GM21825 (cell line): ENCODE results near the gene EXOC2.
A peak's percentile ranks its signal among the peaks of the same experiment; 100 is the strongest.
"Not testable (repeated sequence)": the region's sequence is repeated elsewhere in the genome, so short reads cannot be mapped to it uniquely, and the experiment has no call there.

ENCODE experiments used
- ATAC-seq: cut with Tn5 transposase; IDR thresholded peaks from one replicate; pipeline ENCODE4 v1.9.1; 2021; ENCODE audit warnings: mild to moderate bottlenecking, moderate library complexity; ENCODE audit not compliant: unreplicated experiment

Gene EXOC2

GRCh38 chr6:641225-641985 is 51.5 kb downstream of the EXOC2 start:
- ATAC-seq: no peak

GRCh38 chr6:636488-636887 is 56.5 kb downstream of the EXOC2 start:
- peak; percentile 78 for ATAC-seq

DNA sequence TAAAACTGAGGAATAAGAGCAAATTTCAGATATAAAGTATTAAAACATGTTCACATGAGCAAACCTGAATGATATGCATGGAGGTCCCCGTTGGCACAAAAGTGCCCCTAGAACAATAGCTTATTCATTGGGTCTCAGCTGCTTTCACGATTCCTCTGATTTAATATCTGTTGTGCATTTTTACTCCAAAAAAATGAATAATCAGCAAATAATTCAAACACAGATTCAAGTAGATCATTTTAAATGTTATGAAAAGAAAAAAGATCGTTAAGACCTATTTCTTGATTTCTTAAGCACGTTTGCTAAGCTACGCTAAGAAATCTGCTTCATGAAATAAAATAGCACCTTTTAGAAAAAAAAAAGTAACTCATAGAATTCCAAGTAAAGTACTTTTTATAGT is 57.7 kb downstream of the EXOC2 start:
- no peak for ATAC-seq

DNA sequence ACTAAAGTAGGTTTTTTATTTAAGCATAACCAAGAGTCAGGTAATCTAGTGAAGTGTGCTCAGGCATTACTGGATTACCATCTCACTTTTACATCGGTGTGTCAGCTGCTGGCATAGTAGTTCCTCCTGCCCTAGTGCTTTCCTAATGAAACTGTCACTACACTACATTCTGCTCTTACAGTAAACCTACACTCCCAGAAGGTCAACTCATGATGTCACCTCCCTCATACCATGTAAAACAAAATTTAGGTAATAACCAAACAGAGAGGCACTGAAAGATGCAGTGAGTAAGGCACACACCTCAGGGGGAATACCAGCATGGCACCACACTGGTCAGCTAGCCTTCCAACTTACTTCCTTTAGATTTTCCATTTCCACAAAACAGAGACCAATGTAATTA is 59.3 kb downstream of the EXOC2 start:
- ATAC-seq: no peak

DNA sequence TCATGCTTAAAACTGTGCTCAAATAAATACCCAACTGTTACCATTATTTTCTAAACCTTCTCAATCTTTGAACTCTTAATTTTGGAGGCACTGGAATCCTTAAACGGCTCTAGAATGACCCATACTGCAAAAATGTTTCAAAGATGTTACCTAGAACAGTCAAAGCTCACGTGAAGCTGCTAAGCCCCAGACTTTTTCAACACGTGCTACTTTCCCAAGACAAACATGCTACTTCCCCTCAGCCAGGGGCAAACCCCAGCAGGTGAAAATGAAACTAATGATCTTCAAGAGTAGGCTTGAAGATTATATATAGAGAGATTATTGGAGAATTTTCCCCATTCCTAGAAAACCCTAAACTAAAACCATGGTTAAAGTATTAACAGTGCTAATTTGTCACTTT is 64.2 kb downstream of the EXOC2 start:
- no peak for ATAC-seq

DNA sequence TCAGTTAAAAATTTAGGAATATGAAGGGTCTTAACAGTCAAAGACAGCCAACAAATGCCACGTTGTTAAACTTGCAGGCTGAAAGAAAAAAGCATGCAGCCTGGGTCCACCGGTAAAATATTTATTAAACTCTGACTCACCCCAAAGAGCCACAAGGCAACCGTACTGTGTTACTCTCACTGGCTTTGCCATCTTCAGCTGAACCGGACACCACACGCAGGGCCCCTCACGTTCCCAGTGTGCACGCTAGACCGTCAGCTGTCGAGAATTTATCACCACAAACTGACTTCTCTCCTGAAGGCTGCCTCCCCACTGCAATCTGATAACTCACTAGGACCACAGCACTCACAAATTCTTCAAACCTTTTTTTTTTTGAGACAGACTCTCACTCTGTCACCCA is 66.7 kb downstream of the EXOC2 start:
- ATAC-seq: no peak

GRCh38 chr6:624979-625378 is 68.0 kb downstream of the EXOC2 start:
- ATAC-seq: no peak

GRCh38 chr6:622462-622861 is 70.5 kb downstream of the EXOC2 start:
- ATAC-seq: no peak

DNA sequence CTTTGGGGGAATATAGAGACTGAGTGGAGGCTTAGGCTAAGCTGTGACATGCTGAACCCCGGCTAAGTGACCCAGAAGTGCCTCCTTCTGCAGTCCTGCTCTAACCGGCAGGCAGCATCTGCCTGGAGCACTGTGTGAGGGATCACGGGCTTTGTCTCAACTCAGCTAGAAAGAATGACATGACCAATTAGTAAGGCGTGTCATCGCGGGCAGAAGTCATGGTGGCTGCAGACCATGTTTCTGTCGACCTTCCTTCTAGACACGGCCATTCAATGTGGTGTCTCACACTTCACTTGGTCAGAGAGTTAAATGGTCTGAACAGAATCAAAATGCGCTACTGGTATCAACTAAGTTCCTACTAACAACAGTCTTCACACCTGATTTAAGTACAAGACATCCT is 71.0 kb downstream of the EXOC2 start:
- no peak for ATAC-seq

- no peak for ATAC-seq
Observed at GRCh38 chr6:620950-621349, 72.0 kb downstream of the EXOC2 start.

DNA sequence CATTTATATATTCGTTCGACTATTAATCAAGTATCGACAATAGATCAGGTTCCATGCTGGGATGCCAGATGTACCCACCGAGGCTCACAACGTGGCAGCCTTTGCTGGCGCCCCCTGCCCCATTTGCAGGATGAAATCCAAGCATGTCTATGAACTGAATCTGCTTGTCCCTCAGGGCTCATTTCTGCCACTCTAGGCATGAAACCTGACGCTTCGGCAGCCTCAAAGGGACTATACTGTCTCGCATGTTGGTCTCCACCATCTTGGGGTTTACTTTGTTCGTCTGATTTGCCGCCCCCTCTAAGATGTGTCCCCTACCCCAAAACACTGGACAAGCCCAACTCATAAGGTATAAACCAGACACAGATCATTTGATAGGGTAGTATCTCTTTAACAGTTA is 72.8 kb downstream of the EXOC2 start:
- no peak for ATAC-seq

DNA sequence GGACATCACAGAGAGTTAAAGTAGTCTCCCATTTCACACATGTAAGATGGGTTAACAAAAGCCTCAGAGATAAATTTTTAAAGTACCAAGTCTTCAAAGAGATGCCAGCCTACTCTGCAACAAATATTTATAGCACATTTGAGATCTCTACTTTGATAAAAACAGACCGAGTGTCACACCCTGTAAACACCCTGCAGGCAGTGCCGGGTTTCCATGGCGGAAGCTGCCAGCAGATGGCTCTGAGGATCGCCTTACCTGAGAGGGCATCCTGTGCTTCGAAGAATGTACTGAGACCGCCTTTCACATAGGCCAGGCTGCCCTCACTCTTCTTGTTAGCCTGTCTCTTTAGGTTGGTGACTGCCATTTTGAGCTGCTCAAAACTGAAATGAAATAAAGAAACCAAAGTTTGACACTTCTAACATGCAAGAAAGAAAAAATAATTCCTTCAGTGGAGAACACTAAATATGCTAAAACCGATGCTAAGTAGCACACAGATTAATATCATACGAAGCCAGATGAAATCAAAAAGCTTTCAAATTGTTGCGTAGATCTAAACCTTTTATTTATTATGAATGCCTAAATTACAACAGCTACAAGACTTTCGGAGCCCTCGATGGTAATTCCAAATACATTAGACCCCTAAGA is 75.4 kb downstream of the EXOC2 start:
- ATAC-seq: no peak

- ATAC-seq: no peak
Observed at GRCh38 chr6:613981-614380, 79.0 kb downstream of the EXOC2 start.

DNA sequence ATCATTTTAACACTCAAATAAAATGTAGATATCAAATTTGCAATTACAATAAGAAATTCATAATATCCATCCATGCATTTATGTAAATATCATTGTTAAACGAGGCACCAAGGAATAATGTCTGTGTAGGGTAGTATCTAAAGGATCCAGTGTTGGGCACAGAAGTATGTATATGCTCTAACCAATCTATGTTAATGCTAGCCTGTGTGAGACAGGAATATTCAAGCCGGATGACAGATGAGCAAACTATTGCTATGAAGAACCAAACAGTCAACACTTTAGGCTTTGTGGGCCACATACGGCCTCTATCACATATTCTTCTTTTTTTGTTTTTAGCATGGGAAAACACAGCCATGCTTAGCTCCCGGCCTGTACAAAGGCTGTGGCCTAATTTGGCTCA is 81.0 kb downstream of the EXOC2 start:
- no peak for ATAC-seq

- no peak for ATAC-seq
Observed at GRCh38 chr6:610882-611281, 82.1 kb downstream of the EXOC2 start.

GRCh38 chr6:609905-610304 is 83.0 kb downstream of the EXOC2 start:
- ATAC-seq: no peak

GRCh38 chr6:606829-607379 is 86.0 kb downstream of the EXOC2 start:
- no peak for ATAC-seq

GRCh38 chr6:605895-606294 is 87.0 kb downstream of the EXOC2 start:
- not testable (repeated sequence) for ATAC-seq

DNA sequence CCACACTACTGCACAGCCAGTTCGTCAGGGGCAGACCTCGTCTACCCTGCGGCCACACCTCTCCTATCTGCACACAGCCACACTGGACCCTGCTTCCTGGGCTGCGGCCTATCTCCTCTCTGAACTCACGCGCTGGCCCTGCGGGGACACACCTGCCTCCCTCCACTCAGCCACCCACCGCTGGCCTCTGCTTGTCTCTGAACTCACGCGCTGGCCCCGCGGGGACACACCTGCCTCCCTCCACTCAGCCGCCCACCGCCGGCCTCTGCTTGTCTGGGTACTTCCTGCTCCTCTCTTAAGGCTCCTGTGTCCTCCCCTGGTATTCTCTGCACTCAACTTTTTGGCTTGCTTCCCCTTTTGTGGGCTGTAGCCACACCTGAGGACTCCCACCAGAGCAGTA is 88.4 kb downstream of the EXOC2 start:
- no peak for ATAC-seq

GRCh38 chr6:603265-603664 is 89.7 kb downstream of the EXOC2 start:
- no peak for ATAC-seq

- no peak for ATAC-seq
Observed at GRCh38 chr6:599576-600448, 93.1 kb downstream of the EXOC2 start.

DNA sequence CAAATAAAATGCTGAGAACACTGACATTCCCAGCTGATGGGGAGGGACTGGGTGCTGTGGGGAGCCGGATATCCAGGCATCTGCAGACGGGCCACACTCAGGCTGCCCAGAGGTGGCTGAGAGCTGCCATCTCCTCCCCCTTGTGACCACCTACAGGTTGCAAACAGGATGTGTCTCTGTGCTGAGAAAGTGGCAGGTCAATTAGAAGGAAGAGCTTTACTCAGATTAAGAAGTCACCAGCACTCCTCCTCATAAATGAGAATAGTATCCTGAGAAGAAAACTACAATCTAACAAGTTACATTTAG is 99.1 kb downstream of the EXOC2 start:
- no peak for ATAC-seq
